Large intestine (tissue), 3 donors: Measurements from ENCODE around the gene CHD1L. TPM values are rescaled to one million over a fixed set of nuclear protein-coding genes. Genes with fewer than 3 reads are reported as not detected.
"Not testable (repeated sequence)": the region's sequence is repeated elsewhere in the genome, so short reads cannot be mapped to it uniquely, and the experiment has no call there.

ENCODE experiments used
- DNase-seq, 2 donors: peaks; one replicate each; pipeline versions ENCODE4 v3.0.0 to v3.0.0-alpha.2; 2013
- H3K27ac ChIP-seq: one replicate; pipeline ENCODE4 v1.5.1; 2013; ENCODE audit warnings: low read length
- H3K27me3 ChIP-seq: 2 replicates; pipeline ENCODE4 v1.6.1; 2013; ENCODE audit warnings: low read length; ENCODE audit not compliant: control insufficient read depth, insufficient read depth
- H3K36me3 ChIP-seq: 2 replicates; pipeline ENCODE4 v1.6.1; 2013; ENCODE audit warnings: low read length; ENCODE audit not compliant: control insufficient read depth, insufficient read depth
- H3K4me1 ChIP-seq: one replicate; pipeline ENCODE4 v1.6.1; 2013; ENCODE audit warnings: low read length; ENCODE audit not compliant: control insufficient read depth, insufficient read depth
- H3K4me3 ChIP-seq: one replicate; pipeline ENCODE4 v1.5.1; 2013; ENCODE audit warnings: low read length
- H3K9me3 ChIP-seq: one replicate; pipeline ENCODE4 v1.6.1; 2013; ENCODE audit warnings: mild to moderate bottlenecking, low read depth, low read length, moderate library complexity; ENCODE audit not compliant: control insufficient read depth
- WGBS: methylation state at CpG from one replicate; pipeline ENCODE4 v1.1.5; 2013; ENCODE audit warnings: low lambda C conversion rate; ENCODE audit not compliant: insufficient coverage; 5-methylcytosine and 5-hydroxymethylcytosine counted together
- polyA plus RNA-seq: library from polyadenylated mRNA; unstranded; fragments of 120-200 nt; gene quantifications from one replicate; pipeline ENCODE4 v1.2.1, GENCODE V29; 2013

Gene CHD1L
- polyA plus RNA-seq, 1 donor, result 37.1 TPM

GRCh38 chr1:147225193-147225730 is 17.2 kb upstream of the CHD1L start, which contains the start of gene FMO5:
TSS of gene FMO5 (minus strand) at chr1:147225339. CDS start at chr1:147225029, 310 bp downstream.
- Histone ChIP-seq H3K27me3 (no peaks in the 10 kb centered on the region), H3K4me1 (no peaks in the 10 kb centered on the region)
- 0% methylated on average over 2 of the region's 17 CpGs for WGBS

GRCh38 chr1:147231032-147231431 is 11.5 kb upstream of the CHD1L start:
- DNase-seq, H3K9me3 ChIP-seq, H3K4me1 ChIP-seq, H3K27me3 ChIP-seq, H3K27ac ChIP-seq, H3K36me3 ChIP-seq, H3K4me3 ChIP-seq: not testable (repeated sequence)
- WGBS, result 100% methylated on average over 1 of the region's 5 CpGs

More at GRCh38 chr1:147225193-147225730, 17.2 kb upstream of the CHD1L start, which contains the start of gene FMO5:
- peak within 1 kb of the TSS; percentile 83 for H3K4me3 ChIP-seq
- H3K36me3 ChIP-seq, result no peaks in the 10 kb centered on the region
- H3K27ac ChIP-seq, result peak within 1 kb of the TSS; percentile 88
- no peaks in the 10 kb centered on the region for H3K9me3 ChIP-seq
- DNase-seq, result peak; percentile 45 to 77

GRCh38 chr1:147233903-147234302 is 8.6 kb upstream of the CHD1L start:
- not testable (repeated sequence) for H3K9me3 ChIP-seq, H3K4me3 ChIP-seq, H3K27me3 ChIP-seq, H3K36me3 ChIP-seq
- H3K27ac ChIP-seq, result peak overlapping the region; percentile 39
- WGBS, result no CpG with 5 or more reads among the region's 8 CpGs
- peaks cover 23% of the 10 kb centered on the region for H3K4me1 ChIP-seq
- DNase-seq, result peak in 1 of 2 donors; percentile 68

GRCh38 chr1:147235822-147236221 is 6.7 kb upstream of the CHD1L start:
- Histone ChIP-seq H3K9me3 (peaks cover 9% of the 10 kb centered on the region), H3K4me3 (no peak overlapping the region), H3K27me3 (no peaks in the 10 kb centered on the region), H3K27ac (no peak overlapping the region), H3K4me1 (peaks cover 38% of the 10 kb centered on the region), H3K36me3 (no peaks in the 10 kb centered on the region)
- no peak for DNase-seq
- no CpG with 5 or more reads among the region's 1 CpG for WGBS

GRCh38 chr1:147236448-147236847 is 6.0 kb upstream of the CHD1L start:
- no peak for DNase-seq
- Histone ChIP-seq H3K4me3 (no peak overlapping the region), H3K27me3 (no peaks in the 10 kb centered on the region), H3K9me3 (peaks cover 9% of the 10 kb centered on the region), H3K27ac (peak overlapping the region; percentile 71), H3K4me1 (peaks cover 39% of the 10 kb centered on the region), H3K36me3 (no peaks in the 10 kb centered on the region)
- no CpG with 5 or more reads among the region's 2 CpGs for WGBS

- Histone ChIP-seq H3K4me1 (peaks cover 42% of the 10 kb centered on the region), H3K27ac (peak overlapping the region; percentile 71), H3K9me3 (peaks cover 8% of the 10 kb centered on the region), H3K36me3 (no peaks in the 10 kb centered on the region), H3K27me3 (no peaks in the 10 kb centered on the region), H3K4me3 (no peak overlapping the region)
- DNase-seq, result peak in 1 of 2 donors; percentile 44
- 17% methylated on average over 1 of the region's 3 CpGs for WGBS
These were observed 5.3 kb upstream of the CHD1L start for GRCh38 chr1:147236959-147237791.

GRCh38 chr1:147238053-147238902 is 4.2 kb upstream of the CHD1L start:
- no peaks in the 10 kb centered on the region for H3K9me3 ChIP-seq
- WGBS, result no CpG with 5 or more reads among the region's 3 CpGs
- no peaks in the 10 kb centered on the region for H3K27me3 ChIP-seq

GRCh38 chr1:147238925-147239820 is 3.3 kb upstream of the CHD1L start:
- Histone ChIP-seq H3K4me3 (no peak overlapping the region), H3K4me1 (peaks cover 43% of the 10 kb centered on the region), H3K27ac (peak overlapping the region; percentile 71), H3K36me3 (no peaks in the 10 kb centered on the region), H3K9me3 (no peaks in the 10 kb centered on the region), H3K27me3 (no peaks in the 10 kb centered on the region)
- no peak for DNase-seq
- WGBS, result no CpG with 5 or more reads among the region's 11 CpGs

More at GRCh38 chr1:147238053-147238902, 4.2 kb upstream of the CHD1L start:
- DNase-seq, result peak; percentile 40 to 73
- Histone ChIP-seq H3K4me3 (no peak overlapping the region), H3K36me3 (no peaks in the 10 kb centered on the region), H3K4me1 (peaks cover 43% of the 10 kb centered on the region), H3K27ac (peak overlapping the region; percentile 71)

GRCh38 chr1:147240131-147240721 is 2.3 kb upstream of the CHD1L start:
- not testable (repeated sequence) for H3K36me3 ChIP-seq, H3K27me3 ChIP-seq, H3K9me3 ChIP-seq, H3K4me3 ChIP-seq, DNase-seq
- H3K27ac ChIP-seq, result peak overlapping the region; percentile 4
- H3K4me1 ChIP-seq, result peaks cover 41% of the 10 kb centered on the region
- no CpG with 5 or more reads among the region's 5 CpGs for WGBS
